Amniotic epithelial cell (primary cell): ENCODE data around the gene TFCP2.
A peak's percentile ranks its signal among the peaks of the same experiment; 100 is the strongest.

Source experiments
- DNase-seq: peaks from one replicate; pipeline ENCODE4 v3.0.0-alpha.2; 2010; ENCODE audit warnings: low read depth

Gene TFCP2

DNA sequence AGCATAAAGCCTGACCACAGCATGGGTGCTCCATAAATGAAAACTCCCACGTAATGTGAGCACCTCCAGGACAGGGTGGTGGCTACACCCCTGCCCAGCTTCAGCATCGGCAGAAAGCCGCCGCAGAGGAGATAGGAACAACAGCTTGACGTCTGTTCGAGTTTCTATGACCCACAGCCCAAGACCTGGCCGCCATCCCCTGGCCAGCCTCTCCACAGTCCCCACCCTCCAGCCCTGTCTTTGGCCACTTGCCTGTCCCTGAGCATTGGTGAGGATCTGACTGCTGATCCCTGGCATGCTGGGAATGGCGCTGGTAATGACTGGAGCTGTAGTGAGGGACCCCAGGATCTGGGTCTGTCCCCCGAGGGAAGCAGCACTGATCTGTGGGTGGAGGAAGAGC lies 23.6 kb upstream of the TFCP2 start:
- no peak for DNase-seq

- DNase-seq, result no peak
These were observed 22.9 kb upstream of the TFCP2 start for GRCh38 chr12:51195841-51196240.

DNA sequence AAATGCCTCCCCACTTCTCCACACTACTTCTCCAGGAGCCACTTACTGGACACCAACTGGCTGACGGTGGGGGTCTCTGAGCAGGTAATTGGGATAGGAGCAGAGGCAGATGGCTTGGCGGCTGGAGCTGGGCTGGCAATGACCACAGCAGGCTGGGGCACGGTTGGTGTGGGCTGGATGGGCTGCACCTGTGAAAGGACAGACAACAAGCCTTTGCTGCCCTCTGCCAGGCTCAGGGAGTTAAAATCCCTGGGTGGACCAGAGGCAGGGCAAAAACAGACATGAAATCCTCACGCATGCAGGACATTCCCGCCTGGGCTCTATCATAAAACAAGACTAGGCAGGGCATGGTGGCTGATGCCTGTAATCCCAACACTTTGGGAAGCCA lies 19.3 kb upstream of the TFCP2 start:
- no peak for DNase-seq

DNA sequence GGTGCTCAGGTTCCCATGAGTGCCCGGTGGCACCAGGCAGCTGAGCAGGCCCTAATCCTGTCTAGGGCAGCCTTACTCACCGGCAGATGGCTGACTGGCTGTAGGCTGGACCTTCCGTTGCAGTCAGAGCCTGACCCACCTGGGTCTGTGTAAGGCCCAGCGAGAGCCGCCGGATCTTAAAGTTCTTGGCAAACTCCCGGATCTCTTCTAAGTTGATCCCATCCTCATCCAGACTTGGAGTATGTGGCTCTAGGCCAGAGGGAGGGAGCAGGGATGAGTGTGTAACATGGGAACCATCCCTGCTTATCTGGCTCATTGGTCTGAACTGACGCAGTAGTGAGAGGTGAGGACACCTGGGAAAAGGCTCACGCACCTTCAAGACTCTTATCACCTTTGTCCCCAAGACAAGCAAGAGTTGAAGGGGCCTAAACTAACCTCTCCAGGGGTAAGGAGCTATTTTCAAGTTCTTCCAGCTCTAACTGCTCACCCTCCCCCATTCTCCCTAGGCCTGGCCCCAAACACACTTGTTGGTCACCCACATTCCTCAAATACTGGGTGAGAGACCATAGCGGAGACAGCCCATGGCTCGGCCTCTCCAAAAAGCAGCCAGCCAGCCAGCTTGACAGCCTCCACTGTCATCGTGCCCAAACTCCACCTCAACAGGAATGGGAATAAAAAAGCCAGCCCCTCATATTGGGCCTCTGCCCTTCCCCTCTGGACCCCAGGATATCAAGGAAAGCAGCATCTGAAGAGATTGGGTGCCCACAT lies 18.8 kb upstream of the TFCP2 start:
- no peak for DNase-seq

DNA sequence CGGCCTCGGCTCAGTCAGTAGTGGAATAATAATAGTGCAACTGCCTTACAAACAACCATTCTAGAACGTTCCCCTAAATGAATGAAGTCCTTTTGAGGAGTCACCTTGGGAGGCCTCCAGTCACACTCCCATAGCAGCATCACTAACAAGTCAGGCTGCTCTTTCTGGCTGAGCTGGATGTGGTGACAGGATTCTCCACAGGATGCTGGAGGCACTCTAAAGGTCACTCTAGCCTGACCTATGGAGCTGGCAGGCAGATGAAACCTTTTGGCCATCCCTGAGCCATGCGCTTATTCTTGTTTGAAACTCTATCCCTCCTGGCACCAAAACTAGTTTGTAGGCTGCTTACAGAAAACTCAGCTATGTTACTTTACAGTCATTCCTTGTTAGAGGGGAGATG lies 17.9 kb upstream of the TFCP2 start:
- no peak for DNase-seq

DNA sequence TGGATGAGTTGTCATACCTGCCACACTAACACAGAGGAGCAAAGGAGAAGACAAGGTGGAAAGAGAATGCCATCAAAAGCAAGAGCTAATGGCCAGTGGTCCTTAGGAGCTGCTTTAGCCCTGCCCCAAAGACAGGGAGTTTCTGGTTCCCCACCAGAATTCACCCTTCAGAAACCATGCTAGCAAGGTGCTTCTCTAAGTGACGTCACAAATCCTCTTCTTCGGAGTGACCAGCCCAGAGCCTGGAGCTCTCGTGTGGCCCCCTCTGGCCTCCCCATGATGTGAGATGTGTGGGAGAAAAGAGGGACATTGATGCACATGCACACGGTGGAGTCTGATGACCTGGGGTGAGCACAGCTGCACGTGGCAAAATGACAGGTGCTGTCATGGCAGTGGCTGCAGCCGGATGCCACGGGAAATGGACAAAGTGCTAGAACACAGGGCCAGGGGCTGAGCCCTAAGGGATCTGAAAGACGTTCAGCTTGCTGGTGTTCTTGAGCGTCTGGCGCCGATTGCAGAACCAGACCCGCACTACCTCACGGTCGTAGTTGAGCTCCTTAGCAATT lies 16.9 kb upstream of the TFCP2 start:
- no peak for DNase-seq

DNA sequence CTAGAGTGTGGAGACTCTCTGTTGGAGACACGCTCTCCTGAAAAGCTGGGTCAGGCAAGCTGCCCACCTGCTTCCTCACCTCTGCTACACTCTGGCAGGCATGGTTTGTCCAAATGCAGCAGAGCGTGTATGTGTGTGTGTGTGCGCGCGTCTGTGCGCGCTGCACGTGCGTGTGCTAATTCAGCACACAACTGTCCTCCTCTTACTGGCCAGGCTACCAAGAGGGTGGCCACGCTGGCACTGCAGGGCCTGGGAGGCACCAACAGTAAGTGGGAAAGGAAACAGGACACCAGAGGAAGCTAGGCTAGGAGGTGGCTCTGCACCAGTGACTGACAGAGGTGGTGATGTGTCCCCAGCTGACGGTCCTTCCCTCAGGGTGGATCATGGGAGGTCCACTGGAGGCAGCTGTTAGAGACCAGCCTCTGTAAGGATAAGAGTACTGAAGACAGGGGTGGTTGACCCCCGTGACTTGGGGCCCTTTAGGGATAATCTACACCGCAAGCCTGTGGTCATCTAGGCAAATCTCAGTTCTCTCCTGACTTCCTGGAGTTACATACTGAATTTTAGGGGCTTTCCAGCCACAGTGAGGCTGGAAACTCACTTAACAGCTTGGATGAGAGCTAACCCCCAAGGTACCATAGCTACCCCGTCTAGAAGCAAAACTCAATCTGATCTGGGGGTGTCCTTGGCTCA lies 15.6 kb upstream of the TFCP2 start:
- no peak for DNase-seq

DNA sequence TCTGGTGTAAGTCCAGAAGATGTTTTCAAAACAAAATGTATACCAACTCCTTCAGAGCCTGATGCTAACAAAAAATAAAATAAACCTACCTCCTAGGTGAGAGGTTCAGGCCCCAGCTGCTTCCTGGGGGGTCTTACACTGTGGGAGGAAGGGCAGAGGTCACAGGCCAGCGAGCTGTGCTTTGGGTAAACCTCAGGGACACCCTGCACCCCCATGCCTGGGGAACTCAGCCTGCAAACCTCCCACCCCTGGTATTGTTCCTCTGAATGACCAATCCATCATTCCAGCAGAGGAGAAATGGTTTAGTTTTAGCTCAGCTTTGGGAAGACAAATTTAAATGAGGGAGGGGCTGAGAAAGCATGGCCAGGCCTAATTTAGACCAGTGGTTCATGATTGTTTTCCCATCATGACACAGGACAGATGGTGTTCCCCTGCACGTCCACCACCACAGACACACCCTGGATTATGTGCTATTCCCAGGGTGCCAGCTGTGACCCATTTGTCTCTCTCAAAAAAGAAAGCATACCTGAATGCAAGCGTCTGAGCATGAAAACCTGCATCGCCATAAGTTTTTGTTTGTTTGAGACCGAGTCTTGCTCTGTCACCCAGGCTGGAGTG lies 14.5 kb upstream of the TFCP2 start:
- no peak for DNase-seq

- no peak for DNase-seq
These were observed 13.6 kb upstream of the TFCP2 start for GRCh38 chr12:51186465-51187085.

- DNase-seq, result no peak
These were observed 12.3 kb upstream of the TFCP2 start for GRCh38 chr12:51185171-51185717.

- peak; percentile 67 for DNase-seq
These were observed 10.9 kb upstream of the TFCP2 start for GRCh38 chr12:51183816-51184215.

- no peak for DNase-seq
These were observed 10.4 kb upstream of the TFCP2 start for GRCh38 chr12:51183349-51183748.

DNA sequence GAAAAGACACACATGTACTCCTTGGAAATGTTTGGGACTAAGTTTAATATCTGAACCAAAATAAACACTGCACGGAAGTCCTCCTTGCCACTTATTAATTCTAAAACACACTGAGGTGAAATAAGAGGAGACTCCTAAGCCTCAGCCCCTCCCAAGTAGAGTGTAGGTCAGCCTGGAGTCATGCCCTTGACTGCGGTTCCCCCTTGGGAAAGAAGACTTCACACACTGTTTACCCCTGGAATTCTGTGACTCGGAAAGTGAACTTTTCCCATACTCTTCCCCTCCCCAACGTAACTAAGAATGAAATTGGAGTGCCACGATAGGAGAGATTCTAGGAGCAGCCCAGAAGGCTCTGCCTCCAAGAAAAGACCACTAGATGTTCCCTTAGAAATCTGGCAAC lies 8.6 kb upstream of the TFCP2 start:
- no peak for DNase-seq

GRCh38 chr12:51177897-51178296 lies 5.0 kb upstream of the TFCP2 start:
- DNase-seq, result no peak

DNA sequence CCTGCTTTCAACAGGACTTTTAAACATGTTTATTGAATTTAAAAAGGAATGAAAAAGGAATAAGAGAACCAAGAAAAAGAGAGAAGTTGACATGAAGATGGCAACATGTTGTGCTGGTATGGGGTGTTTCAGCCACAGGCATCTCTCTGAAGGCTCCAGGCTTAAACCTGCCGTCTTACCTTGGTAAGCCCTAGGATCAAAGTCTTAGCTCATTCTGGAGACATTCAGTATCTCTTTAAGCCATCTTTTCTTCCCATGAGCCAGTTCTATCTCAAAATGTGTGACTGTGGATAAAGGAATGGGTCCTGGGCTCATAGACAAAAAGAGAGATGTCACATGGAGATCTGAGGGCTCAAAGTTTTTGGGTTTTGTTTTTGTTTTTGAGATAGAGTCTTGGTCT lies 1.6 kb upstream of the TFCP2 start:
- DNase-seq, result no peak

GRCh38 chr12:51171884-51172514 lies 936 bp downstream of the TFCP2 start:
- DNase-seq, result peak; percentile 30

DNA sequence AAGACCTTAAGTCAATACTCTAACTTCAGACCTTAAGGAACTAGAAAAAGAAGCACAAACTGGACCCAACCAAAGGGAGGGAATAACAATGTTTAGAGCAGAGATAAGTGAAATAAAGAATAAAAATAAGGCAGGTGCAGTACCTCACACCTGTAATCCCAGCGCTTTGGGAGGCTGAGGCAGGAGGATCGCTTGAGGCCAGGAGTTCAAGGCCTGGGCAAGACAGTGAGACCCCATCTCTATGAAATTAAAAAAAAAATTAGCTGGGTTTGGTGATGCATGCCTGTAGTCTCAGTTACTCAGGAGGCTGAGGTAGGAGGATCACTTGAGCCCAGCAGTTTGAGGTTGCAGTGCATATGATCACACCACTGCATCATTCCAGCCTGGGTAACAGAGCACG lies 9.1 kb downstream of the TFCP2 start:
- no peak for DNase-seq

DNA sequence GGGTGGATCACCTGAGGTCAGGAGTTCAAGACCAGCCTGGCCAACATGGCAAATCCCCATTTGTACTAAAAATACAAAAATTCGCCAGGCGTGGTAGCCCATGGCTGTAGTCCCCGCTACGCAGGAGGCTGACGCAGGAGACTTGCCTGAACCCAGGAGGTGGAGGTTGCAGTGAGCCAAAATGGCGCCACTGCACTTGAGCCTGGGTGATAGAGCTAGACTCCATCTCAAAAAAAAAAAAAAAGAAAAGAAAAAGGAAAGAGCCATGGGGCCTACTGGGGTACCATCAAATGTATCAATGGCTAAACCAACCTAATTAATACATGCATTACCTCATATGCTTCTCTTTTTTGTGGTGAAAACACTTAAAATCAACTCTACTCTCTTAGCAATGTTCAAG lies 10.7 kb downstream of the TFCP2 start:
- no peak for DNase-seq

DNA sequence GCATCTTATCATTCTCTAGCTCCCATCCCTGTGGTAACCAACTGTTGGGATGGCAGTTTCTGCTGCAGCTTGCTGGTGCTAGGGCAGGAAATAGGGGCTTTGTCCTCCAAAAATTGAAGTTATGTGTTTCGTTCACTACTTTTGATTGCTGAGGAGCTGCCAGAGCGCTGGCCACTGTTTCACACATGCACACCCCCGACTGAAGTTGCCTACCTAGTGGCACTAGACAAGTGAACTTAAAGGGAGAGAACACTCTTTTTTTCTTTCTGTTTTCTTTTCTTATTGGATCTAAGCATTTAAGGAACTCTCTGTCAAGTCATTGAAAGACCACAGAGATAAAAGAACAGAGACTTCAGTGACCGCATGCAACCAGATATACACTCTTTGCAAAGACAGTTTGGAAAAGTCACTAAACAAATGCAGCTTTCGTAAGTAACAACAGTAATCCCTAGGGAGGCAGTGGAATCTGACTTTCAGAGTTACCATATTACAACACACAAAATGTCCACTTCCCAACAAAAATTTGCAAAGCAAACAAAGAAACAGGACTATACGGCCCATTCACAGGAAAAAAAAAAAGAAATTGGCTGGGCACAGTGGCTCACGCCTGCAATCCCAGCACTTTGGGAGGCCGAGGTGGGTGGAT lies 12.0 kb downstream of the TFCP2 start:
- DNase-seq, result peak; percentile 29

GRCh38 chr12:51156245-51156765 lies 16.6 kb downstream of the TFCP2 start:
- no peak for DNase-seq

GRCh38 chr12:51152953-51153352 lies 20.0 kb downstream of the TFCP2 start:
- no peak for DNase-seq
